OCI-LY7 (cell line): Measurements from ENCODE around the gene BCL3.

ENCODE experiments used
- EZH2phosphoT487 ChIP-seq: fragments of 200-600 bp; sonication (generic); IDR thresholded peaks from 2 replicates; pipeline ENCODE4 v1.6.1; 2018; ENCODE audit warnings: low read depth, borderline replicate concordance, mild to moderate bottlenecking, mixed run types, antibody characterized with exemption, low read length, moderate library complexity, mixed read lengths
- TF ChIP-seq, protein P1 (sequence below): fragments of 200-600 bp; sonication (generic); conservative IDR thresholded peaks from 2 replicates; pipeline ENCODE4 v1.5.1; 2014; ENCODE audit warnings: mild to moderate bottlenecking, antibody characterized with exemption, low read length, moderate library complexity, mixed read lengths

DNA sequence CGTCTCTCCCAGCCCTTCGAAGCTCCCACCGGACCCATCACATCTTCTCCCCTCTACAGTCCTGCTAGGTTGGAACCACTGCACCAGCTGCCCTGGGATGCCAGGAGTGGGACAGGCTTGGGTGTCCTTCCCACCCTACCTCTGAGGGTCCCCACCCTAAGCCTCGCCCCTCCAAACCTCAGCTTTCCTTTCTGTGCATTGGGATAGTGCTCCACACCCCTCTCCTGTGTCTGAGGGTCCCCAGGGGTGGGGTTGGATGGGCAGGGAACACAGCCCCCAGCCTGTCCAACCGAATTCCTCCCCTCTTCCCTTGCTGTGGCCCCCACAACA lies 1.9 kb upstream of the BCL3 start:
- TF ChIP-seq, protein P1, sequence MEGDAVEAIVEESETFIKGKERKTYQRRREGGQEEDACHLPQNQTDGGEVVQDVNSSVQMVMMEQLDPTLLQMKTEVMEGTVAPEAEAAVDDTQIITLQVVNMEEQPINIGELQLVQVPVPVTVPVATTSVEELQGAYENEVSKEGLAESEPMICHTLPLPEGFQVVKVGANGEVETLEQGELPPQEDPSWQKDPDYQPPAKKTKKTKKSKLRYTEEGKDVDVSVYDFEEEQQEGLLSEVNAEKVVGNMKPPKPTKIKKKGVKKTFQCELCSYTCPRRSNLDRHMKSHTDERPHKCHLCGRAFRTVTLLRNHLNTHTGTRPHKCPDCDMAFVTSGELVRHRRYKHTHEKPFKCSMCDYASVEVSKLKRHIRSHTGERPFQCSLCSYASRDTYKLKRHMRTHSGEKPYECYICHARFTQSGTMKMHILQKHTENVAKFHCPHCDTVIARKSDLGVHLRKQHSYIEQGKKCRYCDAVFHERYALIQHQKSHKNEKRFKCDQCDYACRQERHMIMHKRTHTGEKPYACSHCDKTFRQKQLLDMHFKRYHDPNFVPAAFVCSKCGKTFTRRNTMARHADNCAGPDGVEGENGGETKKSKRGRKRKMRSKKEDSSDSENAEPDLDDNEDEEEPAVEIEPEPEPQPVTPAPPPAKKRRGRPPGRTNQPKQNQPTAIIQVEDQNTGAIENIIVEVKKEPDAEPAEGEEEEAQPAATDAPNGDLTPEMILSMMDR: no peak
- TF ChIP-seq EZH2phosphoT487: no peak
